Hepatic stellate cell (primary cell): ENCODE results near the gene MAP1LC3B.
"Not testable (repeated sequence)": the region's sequence is repeated elsewhere in the genome, so short reads cannot be mapped to it uniquely, and the experiment has no call there.

ENCODE experiments used
- DNase-seq: peaks from one replicate; pipeline ENCODE4 v3.0.0; 2011; ENCODE audit warnings: low spot score

Gene MAP1LC3B

GRCh38 chr16:87360862-87361610, 31.1 kb upstream of the MAP1LC3B start:
- no peak for DNase-seq

- DNase-seq = no peak
Measured at GRCh38 chr16:87361916-87362619, 30.1 kb upstream of the MAP1LC3B start.

- DNase-seq = not testable (repeated sequence)
Measured at GRCh38 chr16:87362828-87363559, 29.1 kb upstream of the MAP1LC3B start.

GRCh38 chr16:87363771-87364455, 28.2 kb upstream of the MAP1LC3B start:
- DNase-seq = peak; percentile 61

GRCh38 chr16:87365021-87365713, 27.0 kb upstream of the MAP1LC3B start:
- no peak for DNase-seq

GRCh38 chr16:87366288-87366687, 25.8 kb upstream of the MAP1LC3B start:
- no peak for DNase-seq

- no peak for DNase-seq
Measured at GRCh38 chr16:87366930-87367329, 25.2 kb upstream of the MAP1LC3B start.

- no peak for DNase-seq
Measured at GRCh38 chr16:87367529-87367928, 24.6 kb upstream of the MAP1LC3B start.

GRCh38 chr16:87368029-87368770, 23.9 kb upstream of the MAP1LC3B start:
- no peak for DNase-seq

GRCh38 chr16:87369117-87369765, 22.9 kb upstream of the MAP1LC3B start:
- DNase-seq = no peak

GRCh38 chr16:87369796-87370719, 22.1 kb upstream of the MAP1LC3B start:
- DNase-seq = no peak

GRCh38 chr16:87371261-87371866, 20.8 kb upstream of the MAP1LC3B start:
- no peak for DNase-seq

- no peak for DNase-seq
Measured at GRCh38 chr16:87372305-87372704, 19.8 kb upstream of the MAP1LC3B start.

- no peak for DNase-seq
Measured at GRCh38 chr16:87374313-87374712, 17.8 kb upstream of the MAP1LC3B start.

- peak; percentile 51 for DNase-seq
Measured at GRCh38 chr16:87375426-87376135, 16.6 kb upstream of the MAP1LC3B start.

GRCh38 chr16:87376660-87377059, 15.5 kb upstream of the MAP1LC3B start:
- no peak for DNase-seq

- DNase-seq = not testable (repeated sequence)
Measured at GRCh38 chr16:87379312-87379752, 12.8 kb upstream of the MAP1LC3B start.

- DNase-seq = no peak
Measured at GRCh38 chr16:87380403-87380802, 11.7 kb upstream of the MAP1LC3B start.
